Measurements from ENCODE around the gene OTULIN.

Gene OTULIN

GRCh38 chr5:14710313-14710994 is 45.9 kb downstream of the OTULIN start (continued):
- no peak for TF ChIP-seq CREB5 (CRISPR knock-in tag; IDR thresholded peaks at IDR 0.05; ENCODE audit: low read depth)
- no peak for TF ChIP-seq ISL1 (CRISPR knock-in tag; IDR thresholded peaks at IDR 0.05)

GRCh38 chr5:14712131-14712530 is 47.6 kb downstream of the OTULIN start:
- no peak for ATAC-seq
- TF ChIP-seq BACH2 (CRISPR knock-in tag; IDR thresholded peaks at IDR 0.05; ENCODE audit: borderline replicate concordance) (no peak), PATZ1 (CRISPR knock-in tag; IDR thresholded peaks at IDR 0.05; ENCODE audit: borderline replicate concordance) (no peak), GLIS3 (CRISPR knock-in tag; IDR thresholded peaks at IDR 0.05) (no peak), CSRNP3 (CRISPR knock-in tag; IDR thresholded peaks at IDR 0.05) (no peak), ZNF565 (CRISPR knock-in tag; conservative IDR thresholded peaks at IDR 0.05; ENCODE audit: low read depth) (no peak), ZFP3 (CRISPR knock-in tag; IDR thresholded peaks at IDR 0.05) (no peak), POU6F1 (CRISPR knock-in tag; IDR thresholded peaks at IDR 0.05; ENCODE audit: borderline replicate concordance, low read depth) (no peak), TSHZ2 (CRISPR knock-in tag; IDR thresholded peaks at IDR 0.05) (no peak), SNAI2 (CRISPR knock-in tag; IDR thresholded peaks at IDR 0.05) (no peak)

- ATAC-seq = no peak
- no peak for TF ChIP-seq ZNF565 (CRISPR knock-in tag; conservative IDR thresholded peaks at IDR 0.05; ENCODE audit: low read depth)
- no peak for TF ChIP-seq ZNF8 (CRISPR knock-in tag; IDR thresholded peaks at IDR 0.05)
These were observed 48.1 kb downstream of the OTULIN start for GRCh38 chr5:14712666-14713065.

GRCh38 chr5:14713476-14714390 is 49.2 kb downstream of the OTULIN start:
- ATAC-seq = no peak; the same call in 2 of the 3 replicates
- no peak for TF ChIP-seq ARNTL (CRISPR knock-in tag; IDR thresholded peaks at IDR 0.05; ENCODE audit: borderline replicate concordance, low read depth)
- no peak for TF ChIP-seq ZC3H10 (CRISPR knock-in tag; IDR thresholded peaks at IDR 0.05)
- TF ChIP-seq CSRNP3 (CRISPR knock-in tag; IDR thresholded peaks at IDR 0.05) = no peak
- TF ChIP-seq ESRRG (CRISPR knock-in tag; IDR thresholded peaks at IDR 0.05) = no peak
- no peak for TF ChIP-seq CREB5 (CRISPR knock-in tag; IDR thresholded peaks at IDR 0.05; ENCODE audit: low read depth)
- no peak for TF ChIP-seq ZNF8 (CRISPR knock-in tag; IDR thresholded peaks at IDR 0.05)
- TF ChIP-seq OSR1 (CRISPR knock-in tag; IDR thresholded peaks at IDR 0.05) = no peak
- no peak for TF ChIP-seq ZFP3 (CRISPR knock-in tag; IDR thresholded peaks at IDR 0.05)
- no peak for TF ChIP-seq PATZ1 (CRISPR knock-in tag; IDR thresholded peaks at IDR 0.05; ENCODE audit: borderline replicate concordance)
- TF ChIP-seq ZFP30 (CRISPR knock-in tag; IDR thresholded peaks at IDR 0.05) = no peak
- no peak for TF ChIP-seq ZNF565 (CRISPR knock-in tag; conservative IDR thresholded peaks at IDR 0.05; ENCODE audit: low read depth)
- no peak for TF ChIP-seq ZNF70 (CRISPR knock-in tag; IDR thresholded peaks at IDR 0.05)
- TF ChIP-seq CSDC2 (CRISPR knock-in tag; IDR thresholded peaks at IDR 0.05) = no peak

All from SK-N-SH treated with all-trans-retinoic acid at 6 μM for 48 hours (cell line).